Astrocyte of the hippocampus (primary cell): Measurements from ENCODE around the gene ENDOU.
"Not testable (repeated sequence)": the region's sequence is repeated elsewhere in the genome, so short reads cannot be mapped to it uniquely, and the experiment has no call there.

Experiments used
- DNase-seq: peaks from one replicate; pipeline ENCODE4 v3.0.0; 2011; ENCODE audit warnings: low read depth, low spot score

Gene ENDOU

GRCh38 chr12:47687636-47688035 is 37.7 kb downstream of the ENDOU start:
- DNase-seq = no peak

- DNase-seq = peak; percentile 62
These were observed 38.5 kb downstream of the ENDOU start for GRCh38 chr12:47686645-47687240.

GRCh38 chr12:47679785-47680184 is 45.5 kb downstream of the ENDOU start:
- DNase-seq = no peak

- DNase-seq = no peak
These were observed 53.2 kb downstream of the ENDOU start for GRCh38 chr12:47672068-47672467.

- not testable (repeated sequence) for DNase-seq
These were observed 57.4 kb downstream of the ENDOU start for GRCh38 chr12:47667935-47668334.
